Measurements from ENCODE around the gene ATIC. TPM values are rescaled to one million over a fixed set of nuclear protein-coding genes. Genes with fewer than 3 reads are reported as not detected.
"Not testable (repeated sequence)": the region's sequence is repeated elsewhere in the genome, so short reads cannot be mapped to it uniquely, and the experiment has no call there.

ATIC gene
- 28.3 and 33.2 TPM in 2 replicates for total RNA-seq (2014; rRNA removed; shearing (Covaris generic))

- peak; percentile 94 for DNase-seq (ENCODE audit: low spot score)
Measured at GRCh38 chr2:215311625-215312396, at the start of gene ATIC. TSS of gene ATIC (plus strand) at chr2:215312059. CDS start at chr2:215312143, 84 bp downstream.

- no peak for DNase-seq (ENCODE audit: low spot score)
Measured at GRCh38 chr2:215262303-215262702, 49.6 kb upstream of the ATIC start.

- no peak for DNase-seq (ENCODE audit: low spot score)
Measured at GRCh38 chr2:215262741-215263362, 49.0 kb upstream of the ATIC start.

GRCh38 chr2:215264374-215264773, 47.5 kb upstream of the ATIC start:
- DNase-seq (ENCODE audit: low spot score) = no peak

- DNase-seq (ENCODE audit: low spot score) = peak; percentile 58
Measured at GRCh38 chr2:215269397-215270117, 42.3 kb upstream of the ATIC start.

GRCh38 chr2:215270118-215270451, 41.8 kb upstream of the ATIC start:
- DNase-seq (ENCODE audit: low spot score) = no peak

GRCh38 chr2:215271446-215271845, 40.4 kb upstream of the ATIC start:
- DNase-seq (ENCODE audit: low spot score) = no peak

- no peak for DNase-seq (ENCODE audit: low spot score)
Measured at GRCh38 chr2:215272918-215273317, 38.9 kb upstream of the ATIC start.

- no peak for DNase-seq (ENCODE audit: low spot score)
Measured at GRCh38 chr2:215274829-215275228, 37.0 kb upstream of the ATIC start.

GRCh38 chr2:215275824-215276223, 36.0 kb upstream of the ATIC start:
- no peak for DNase-seq (ENCODE audit: low spot score)

- DNase-seq (ENCODE audit: low spot score) = peak; percentile 66
Measured at GRCh38 chr2:215277944-215278343, 33.9 kb upstream of the ATIC start.

GRCh38 chr2:215280326-215280725, 31.5 kb upstream of the ATIC start:
- DNase-seq (ENCODE audit: low spot score) = no peak

GRCh38 chr2:215283221-215283620, 28.6 kb upstream of the ATIC start:
- DNase-seq (ENCODE audit: low spot score) = no peak

- DNase-seq (ENCODE audit: low spot score) = no peak
Measured at GRCh38 chr2:215286309-215286708, 25.6 kb upstream of the ATIC start.

- DNase-seq (ENCODE audit: low spot score) = no peak
Measured at GRCh38 chr2:215288112-215288815, 23.6 kb upstream of the ATIC start.

GRCh38 chr2:215290980-215291599, 20.8 kb upstream of the ATIC start:
- no peak for DNase-seq (ENCODE audit: low spot score)

GRCh38 chr2:215293879-215294278, 18.0 kb upstream of the ATIC start:
- no peak for DNase-seq (ENCODE audit: low spot score)

GRCh38 chr2:215299337-215299859, 12.5 kb upstream of the ATIC start:
- DNase-seq (ENCODE audit: low spot score) = no peak

- DNase-seq (ENCODE audit: low spot score) = no peak
Measured at GRCh38 chr2:215301994-215302393, 9.9 kb upstream of the ATIC start.

GRCh38 chr2:215311259-215311624, 617 bp upstream of the ATIC start:
- DNase-seq (ENCODE audit: low spot score) = not testable (repeated sequence)

- no peak for DNase-seq (ENCODE audit: low spot score)
Measured at GRCh38 chr2:215313255-215313613, 1.4 kb downstream of the ATIC start.

GRCh38 chr2:215314896-215315295, 3.0 kb downstream of the ATIC start:
- DNase-seq (ENCODE audit: low spot score) = no peak

Measured in A172 (cell line).